Parathyroid adenoma (tissue), 2 donors: ENCODE data around the gene FZD1.

ENCODE experiments used
- H2AFZ ChIP-seq: fragments of 300-600 bp; sonication (generic); one replicate; pipeline ENCODE4 v1.7.0; 2017; ENCODE audit warnings: antibody characterized with exemption, mild to moderate bottlenecking
- H3K27ac ChIP-seq: fragments of 300-600 bp; sonication (generic); one replicate; pipeline ENCODE4 v1.7.0; 2017
- H3K27me3 ChIP-seq: fragments of 300-600 bp; sonication (generic); one replicate; pipeline ENCODE4 v1.7.0; 2017; ENCODE audit warnings: low read length; ENCODE audit not compliant: control insufficient read depth, insufficient read depth
- H3K36me3 ChIP-seq: fragments of 300-600 bp; sonication (generic); one replicate; pipeline ENCODE4 v1.7.0; 2017; ENCODE audit warnings: low read length; ENCODE audit not compliant: control insufficient read depth, insufficient read depth
- H3K4me1 ChIP-seq: fragments of 300-600 bp; sonication (generic); one replicate; pipeline ENCODE4 v1.7.0; 2017; ENCODE audit warnings: control low read depth
- H3K4me2 ChIP-seq: fragments of 300-600 bp; sonication (generic); one replicate; pipeline ENCODE4 v1.7.0; 2017; ENCODE audit warnings: low read length
- H3K4me3 ChIP-seq: fragments of 300-600 bp; sonication (generic); one replicate; pipeline ENCODE4 v1.7.0; 2017; ENCODE audit warnings: low read depth, low read length
- H3K79me2 ChIP-seq: fragments of 300-600 bp; sonication (generic); one replicate; pipeline ENCODE4 v1.7.0; 2017; ENCODE audit warnings: control low read depth
- H3K9ac ChIP-seq: fragments of 300-600 bp; sonication (generic); one replicate; pipeline ENCODE4 v1.7.0; 2017; ENCODE audit warnings: mild to moderate bottlenecking
- H3K9me3 ChIP-seq: fragments of 300-600 bp; sonication (generic); one replicate; pipeline ENCODE4 v1.7.0; 2017; ENCODE audit warnings: low read length; ENCODE audit not compliant: control insufficient read depth
- TF ChIP-seq, protein P1 (sequence below): fragments of 300-600 bp; sonication (generic); IDR thresholded peaks from one replicate; pipeline ENCODE4 v1.7.0; 2017; ENCODE audit warnings: antibody characterized with exemption, mild to moderate bottlenecking
- donor health status: primary hyperparathyroidism.

Gene FZD1

DNA sequence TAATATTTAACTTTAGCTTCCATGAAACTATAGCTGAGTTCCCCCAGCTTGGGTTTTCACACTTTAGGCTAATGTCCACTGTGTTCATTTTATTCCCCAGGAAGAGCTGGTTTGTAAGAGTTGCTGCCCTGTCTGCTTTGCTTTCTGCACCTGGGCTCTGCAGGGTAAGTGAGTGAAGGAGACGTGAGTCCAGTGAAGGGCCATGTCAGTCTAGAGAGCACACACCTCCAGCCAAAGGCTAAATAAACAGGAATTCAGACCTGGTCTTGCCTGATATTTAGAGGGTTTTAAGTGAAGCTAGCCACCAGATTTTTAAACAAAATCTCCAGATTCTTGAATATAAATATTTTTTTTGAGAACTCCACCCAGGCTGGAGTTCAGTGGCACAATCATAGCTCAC lies 24.5 kb upstream of the FZD1 start:
- Histone ChIP-seq H3K9ac (no peak overlapping the region), H3K27ac (no peak overlapping the region), H2AFZ (no peak overlapping the region), H3K36me3 (no peaks in the 10 kb centered on the region), H3K79me2 (no peaks in the 10 kb centered on the region), H3K4me1 (peaks cover 6% of the 10 kb centered on the region), H3K4me3 (no peak overlapping the region), H3K4me2 (no peak overlapping the region), H3K27me3 (no peaks in the 10 kb centered on the region), H3K9me3 (no peaks in the 10 kb centered on the region)
- TF ChIP-seq, protein P1, sequence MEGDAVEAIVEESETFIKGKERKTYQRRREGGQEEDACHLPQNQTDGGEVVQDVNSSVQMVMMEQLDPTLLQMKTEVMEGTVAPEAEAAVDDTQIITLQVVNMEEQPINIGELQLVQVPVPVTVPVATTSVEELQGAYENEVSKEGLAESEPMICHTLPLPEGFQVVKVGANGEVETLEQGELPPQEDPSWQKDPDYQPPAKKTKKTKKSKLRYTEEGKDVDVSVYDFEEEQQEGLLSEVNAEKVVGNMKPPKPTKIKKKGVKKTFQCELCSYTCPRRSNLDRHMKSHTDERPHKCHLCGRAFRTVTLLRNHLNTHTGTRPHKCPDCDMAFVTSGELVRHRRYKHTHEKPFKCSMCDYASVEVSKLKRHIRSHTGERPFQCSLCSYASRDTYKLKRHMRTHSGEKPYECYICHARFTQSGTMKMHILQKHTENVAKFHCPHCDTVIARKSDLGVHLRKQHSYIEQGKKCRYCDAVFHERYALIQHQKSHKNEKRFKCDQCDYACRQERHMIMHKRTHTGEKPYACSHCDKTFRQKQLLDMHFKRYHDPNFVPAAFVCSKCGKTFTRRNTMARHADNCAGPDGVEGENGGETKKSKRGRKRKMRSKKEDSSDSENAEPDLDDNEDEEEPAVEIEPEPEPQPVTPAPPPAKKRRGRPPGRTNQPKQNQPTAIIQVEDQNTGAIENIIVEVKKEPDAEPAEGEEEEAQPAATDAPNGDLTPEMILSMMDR: no peak

DNA sequence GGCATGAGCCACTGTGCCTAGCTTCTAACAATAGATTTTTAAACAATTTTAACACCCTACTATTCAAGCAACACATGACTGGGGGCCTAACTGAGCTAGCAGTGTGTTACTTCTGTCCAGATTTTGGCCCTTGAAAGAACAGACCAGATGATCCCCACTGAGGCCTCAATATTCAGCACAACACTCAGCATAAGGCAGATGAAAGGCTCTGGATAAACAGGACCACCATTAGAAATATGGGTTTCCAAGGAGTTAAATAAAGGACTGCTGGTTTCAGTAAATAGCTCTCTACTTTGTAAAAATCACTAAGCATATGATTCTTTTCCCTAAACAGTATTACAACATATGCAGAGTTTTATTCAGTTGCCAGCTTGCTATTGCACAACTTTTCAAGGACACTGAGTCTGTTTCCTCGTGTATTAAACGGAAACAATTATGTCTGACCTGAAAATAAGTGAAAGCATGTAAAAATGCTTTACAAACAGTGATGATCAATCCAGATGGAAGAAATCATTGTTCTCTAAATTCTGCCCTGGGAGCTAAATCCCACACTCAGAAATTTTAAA lies 23.8 kb upstream of the FZD1 start:
- Histone ChIP-seq H3K4me2 (no peak overlapping the region), H3K79me2 (no peaks in the 10 kb centered on the region), H3K9me3 (no peaks in the 10 kb centered on the region), H3K4me1 (peaks cover 6% of the 10 kb centered on the region), H3K4me3 (no peak overlapping the region), H3K27ac (no peak overlapping the region), H3K36me3 (no peaks in the 10 kb centered on the region), H2AFZ (no peak overlapping the region), H3K9ac (no peak overlapping the region), H3K27me3 (no peaks in the 10 kb centered on the region)
- TF ChIP-seq, protein P1: no peak

DNA sequence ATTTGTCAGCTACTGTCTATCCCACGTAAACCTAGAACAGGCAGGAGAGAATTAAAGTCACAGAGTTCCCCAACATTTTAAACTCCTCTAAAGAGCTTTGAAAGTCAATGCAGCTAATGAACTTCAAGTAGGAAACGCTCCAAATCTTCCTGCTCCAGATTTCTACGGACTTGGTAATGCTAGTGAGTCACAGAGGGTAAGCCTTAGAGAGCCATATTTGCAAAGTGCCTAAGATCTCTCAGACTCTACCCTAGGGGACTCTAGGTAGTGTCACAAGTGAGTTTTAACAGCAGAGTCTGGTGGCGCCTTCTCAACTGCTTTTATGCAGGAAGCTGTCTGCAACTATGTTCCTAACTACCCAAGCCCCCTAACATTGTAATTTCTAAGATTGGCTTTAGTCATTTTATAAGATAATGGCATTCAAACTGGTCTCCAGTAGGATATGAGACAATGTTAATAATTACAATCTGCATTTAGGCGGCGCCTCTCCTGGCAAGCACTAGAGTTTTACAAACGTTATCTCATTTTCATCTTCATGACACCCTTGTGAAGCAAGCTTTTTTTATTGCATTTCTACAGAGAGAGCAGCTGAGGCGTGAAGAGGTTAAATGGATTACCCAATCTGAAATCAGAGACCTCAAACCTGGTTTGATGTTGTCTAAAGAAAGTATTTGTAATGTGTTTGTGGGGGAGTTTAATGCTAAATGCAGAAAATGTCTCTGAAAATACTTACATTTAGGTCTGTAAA lies 22.0 kb upstream of the FZD1 start:
- H3K4me1 ChIP-seq: peaks cover 6% of the 10 kb centered on the region
- H3K36me3 ChIP-seq: no peaks in the 10 kb centered on the region
- no peak overlapping the region for H3K9ac ChIP-seq
- no peaks in the 10 kb centered on the region for H3K79me2 ChIP-seq
- no peaks in the 10 kb centered on the region for H3K27me3 ChIP-seq
- H3K4me3 ChIP-seq: no peak overlapping the region
- H3K4me2 ChIP-seq: no peak overlapping the region
- TF ChIP-seq, protein P1: no peak
- H2AFZ ChIP-seq: peak overlapping the region; percentile 23
- H3K27ac ChIP-seq: no peak overlapping the region
- H3K9me3 ChIP-seq: no peaks in the 10 kb centered on the region

DNA sequence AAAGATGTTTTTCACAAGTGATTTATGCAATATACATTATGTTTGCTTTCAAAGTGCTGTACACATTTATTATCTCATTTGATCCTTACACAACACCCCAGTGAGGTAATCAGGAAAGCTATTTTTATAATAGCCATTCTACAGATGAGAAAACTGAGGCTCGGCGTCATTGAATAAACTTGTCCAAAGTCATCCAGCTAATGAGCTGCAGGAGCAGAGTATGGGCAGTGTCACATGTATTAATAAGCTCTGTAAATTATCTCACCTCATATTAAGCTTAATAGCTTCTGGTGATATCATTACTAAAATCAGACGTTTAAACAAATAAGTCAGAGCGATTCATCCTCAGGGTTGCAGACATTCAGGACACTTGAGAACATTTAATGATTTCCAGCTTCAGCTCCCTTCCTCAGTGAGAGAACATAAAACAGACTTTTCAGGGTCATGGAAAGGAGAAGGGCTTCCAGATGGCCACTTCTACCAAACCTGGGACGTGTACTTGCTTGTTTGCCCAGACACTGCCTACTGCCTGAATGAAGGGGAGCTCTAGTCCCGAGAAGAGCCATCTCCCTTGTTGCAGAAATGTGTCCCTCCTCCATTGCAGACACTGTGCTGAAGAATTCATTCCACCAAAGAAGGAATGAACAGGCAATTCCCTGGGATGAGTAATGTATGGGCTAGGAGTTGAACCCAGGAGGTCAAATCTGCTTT lies 20.5 kb upstream of the FZD1 start:
- Histone ChIP-seq H2AFZ (no peak overlapping the region), H3K9me3 (no peaks in the 10 kb centered on the region), H3K27ac (no peak overlapping the region), H3K27me3 (no peaks in the 10 kb centered on the region), H3K4me3 (no peak overlapping the region), H3K79me2 (no peaks in the 10 kb centered on the region), H3K4me2 (no peak overlapping the region), H3K4me1 (peaks cover 6% of the 10 kb centered on the region), H3K36me3 (no peaks in the 10 kb centered on the region), H3K9ac (no peak overlapping the region)
- TF ChIP-seq, protein P1: no peak
